CD1c-positive myeloid dendritic cell (primary cell): ENCODE results near the gene RNF123.

Experiments
- DNase-seq: peaks from one replicate; pipeline ENCODE4 v3.0.0-alpha.2; 2016; ENCODE audit errors: extremely low spot score

Gene RNF123

DNA sequence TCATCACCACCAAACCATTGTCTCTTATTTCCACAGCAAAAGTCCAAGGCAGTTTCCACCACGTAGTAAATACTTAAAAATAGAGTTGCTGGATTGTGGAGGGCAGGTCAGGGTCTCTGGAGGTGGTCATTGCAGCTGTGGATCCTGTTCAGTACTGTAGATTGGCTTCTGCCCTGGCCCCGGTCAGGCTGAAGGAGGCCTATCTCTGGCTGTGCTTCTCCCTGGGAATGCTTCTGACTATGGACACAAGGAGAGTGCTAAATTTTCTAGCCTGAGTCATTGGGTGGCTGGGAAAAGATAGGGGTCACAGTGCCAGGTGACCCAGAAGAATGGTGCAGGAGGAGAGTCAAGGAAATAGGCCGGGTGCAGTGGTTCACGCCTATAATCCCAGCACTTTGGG is 60.7 kb downstream of the RNF123 start:
- no peak for DNase-seq

DNA sequence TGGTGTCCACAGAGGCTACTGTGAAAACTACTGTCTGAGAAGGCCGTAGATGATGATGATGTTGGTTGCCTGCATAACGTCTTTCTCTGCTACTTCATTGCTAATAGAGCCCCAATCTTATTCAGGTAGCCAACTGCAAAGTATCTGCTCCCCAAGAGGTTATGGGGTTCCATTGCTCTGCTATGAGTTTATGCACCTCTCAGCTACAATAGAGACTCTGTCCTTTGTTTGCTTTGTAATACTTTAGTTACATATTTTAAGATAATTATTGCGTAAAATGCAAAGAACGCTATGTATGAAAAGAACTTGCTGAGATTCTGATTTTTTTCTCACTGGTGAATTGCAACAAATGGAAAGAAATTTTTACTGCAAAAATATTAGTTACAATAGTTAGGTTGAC is 62.1 kb downstream of the RNF123 start:
- DNase-seq = no peak

DNA sequence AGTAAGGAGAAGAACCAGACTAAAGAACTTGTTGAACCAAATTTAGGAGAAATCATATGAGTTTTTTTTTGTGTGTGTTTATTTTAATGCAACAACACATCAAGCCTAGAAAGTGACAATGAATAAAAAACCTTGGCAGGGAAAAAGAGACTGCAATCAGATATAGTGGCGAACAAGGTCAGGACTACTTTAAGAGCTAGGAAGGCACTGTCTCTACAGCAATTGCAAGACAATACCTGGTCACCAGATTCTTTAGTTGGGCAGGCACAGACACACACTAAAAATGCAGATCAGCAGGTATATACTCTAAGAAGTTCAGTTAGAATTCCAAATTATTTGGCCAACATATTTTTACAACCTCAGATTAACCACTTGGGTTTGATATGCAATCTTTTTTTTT is 65.2 kb downstream of the RNF123 start:
- no peak for DNase-seq

DNA sequence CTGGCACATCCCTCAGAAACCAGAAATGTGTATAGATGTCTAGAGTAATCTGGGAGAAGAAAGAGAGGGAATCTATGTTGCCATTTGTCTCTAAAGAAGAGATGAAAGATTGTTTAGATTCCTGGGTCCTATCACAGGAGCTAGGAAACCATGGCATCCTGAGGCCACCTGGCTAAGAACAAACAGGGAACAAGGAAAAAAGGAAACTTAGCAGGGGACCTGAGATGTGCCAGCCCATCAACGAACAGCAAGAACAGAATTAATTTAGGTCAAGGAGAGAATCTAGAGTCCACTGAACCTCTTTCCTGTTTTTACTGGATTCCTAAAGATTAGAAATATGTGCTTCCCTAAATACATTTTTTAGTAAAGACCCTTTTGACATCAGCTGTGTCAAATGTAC is 66.7 kb downstream of the RNF123 start:
- no peak for DNase-seq

DNA sequence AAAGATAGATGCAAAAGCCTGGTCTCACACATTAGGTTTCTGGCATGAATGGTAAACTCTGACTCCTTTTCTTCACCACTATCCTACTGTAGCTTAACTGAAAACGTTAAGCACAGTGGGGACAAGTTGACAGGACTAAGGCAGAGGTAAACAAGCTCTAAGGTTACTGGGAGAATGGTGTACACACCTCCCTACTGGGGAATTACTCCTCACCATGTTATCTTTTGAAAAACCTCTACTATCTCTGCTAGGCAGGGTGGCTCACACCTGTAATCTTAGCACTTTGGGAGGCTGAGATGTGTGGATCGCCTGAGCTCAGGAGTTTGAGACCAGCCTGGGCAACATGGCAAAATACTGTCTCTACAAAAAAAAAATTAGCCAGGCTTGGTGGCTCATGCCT is 67.8 kb downstream of the RNF123 start:
- DNase-seq = no peak

DNA sequence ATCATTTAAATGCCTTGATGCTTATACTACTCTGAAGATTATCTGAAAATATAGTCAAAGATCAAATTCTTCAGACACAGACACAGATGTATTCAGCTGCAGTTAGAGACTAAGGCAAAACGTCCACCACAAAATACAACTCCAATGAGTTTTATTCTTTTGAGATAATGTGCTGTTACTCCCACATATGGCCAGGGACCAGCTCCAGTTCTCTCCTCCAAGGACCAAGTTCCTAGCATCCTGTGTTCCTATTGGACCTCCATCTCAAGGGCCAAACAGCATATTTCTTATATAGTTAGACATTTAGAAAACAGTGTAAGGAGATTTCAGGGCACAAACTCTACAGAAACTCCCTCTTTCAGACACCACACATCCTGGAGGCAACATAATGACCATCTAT is 69.9 kb downstream of the RNF123 start:
- no peak for DNase-seq

DNA sequence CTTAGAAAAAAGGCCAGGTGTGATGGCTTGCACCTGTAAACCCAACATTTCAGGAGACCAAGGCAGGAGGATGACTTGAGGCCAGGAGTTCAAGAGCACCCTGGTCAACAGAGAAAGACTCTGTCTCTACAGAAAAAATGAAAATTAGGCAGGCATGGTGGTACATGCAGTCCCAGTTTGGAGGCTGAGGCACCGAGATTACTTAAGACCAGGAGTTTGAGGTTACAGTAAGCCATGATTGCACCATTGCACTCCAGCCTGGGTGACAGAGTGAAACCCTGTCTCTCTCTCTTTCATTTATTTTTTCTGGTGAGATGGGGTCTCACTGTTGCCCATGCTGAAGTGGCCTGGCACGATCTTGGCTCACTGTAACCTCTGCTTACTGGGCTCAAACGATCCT is 72.3 kb downstream of the RNF123 start:
- DNase-seq = no peak

DNA sequence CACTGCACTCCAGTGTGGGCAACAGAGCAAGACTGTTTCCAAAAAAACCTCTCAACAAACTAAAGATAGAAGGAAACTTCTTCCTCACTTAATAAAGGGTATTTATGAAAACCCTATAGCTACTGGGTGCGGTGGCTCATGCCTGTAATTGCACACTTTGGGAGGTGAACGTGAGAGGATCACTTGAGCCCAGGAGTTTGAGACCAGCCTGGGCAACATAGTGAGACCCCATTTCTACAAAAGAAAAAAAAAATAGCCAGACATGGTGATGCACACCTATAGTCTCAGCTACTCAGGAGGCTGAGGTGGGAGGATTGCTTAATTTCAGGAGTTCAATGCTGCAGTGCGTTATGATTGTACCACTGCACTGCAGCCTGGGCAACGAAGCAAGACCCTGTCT is 74.6 kb downstream of the RNF123 start:
- no peak for DNase-seq

DNA sequence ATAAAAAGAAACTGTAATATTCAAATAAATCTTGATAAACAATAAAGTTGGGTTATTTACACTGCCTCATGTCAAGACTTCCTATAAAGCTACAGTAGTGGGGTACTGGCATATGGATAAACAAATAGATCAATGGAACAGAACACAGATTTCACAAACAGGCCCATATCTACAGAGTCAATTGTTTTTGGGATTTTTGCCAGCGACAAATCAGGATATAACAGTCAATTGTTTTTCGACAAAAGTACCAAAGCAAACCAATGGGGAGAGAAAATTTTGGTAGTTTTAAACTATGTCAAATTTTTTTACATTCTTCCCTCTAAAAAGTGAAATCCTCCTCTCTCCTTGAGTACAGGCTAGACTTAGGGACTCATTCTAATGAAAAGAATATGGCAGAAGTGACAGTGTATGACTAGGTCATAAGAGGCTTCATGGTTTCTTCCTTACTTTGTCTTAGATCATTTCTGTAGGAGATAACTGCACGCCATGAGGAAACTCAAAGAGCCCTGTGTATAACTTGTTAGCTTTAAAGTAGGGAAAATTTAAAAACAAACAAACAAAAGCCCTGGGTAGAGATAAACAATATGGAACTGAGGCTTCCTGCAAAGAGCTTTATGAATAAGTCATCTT is 80.0 kb downstream of the RNF123 start:
- no peak for DNase-seq

DNA sequence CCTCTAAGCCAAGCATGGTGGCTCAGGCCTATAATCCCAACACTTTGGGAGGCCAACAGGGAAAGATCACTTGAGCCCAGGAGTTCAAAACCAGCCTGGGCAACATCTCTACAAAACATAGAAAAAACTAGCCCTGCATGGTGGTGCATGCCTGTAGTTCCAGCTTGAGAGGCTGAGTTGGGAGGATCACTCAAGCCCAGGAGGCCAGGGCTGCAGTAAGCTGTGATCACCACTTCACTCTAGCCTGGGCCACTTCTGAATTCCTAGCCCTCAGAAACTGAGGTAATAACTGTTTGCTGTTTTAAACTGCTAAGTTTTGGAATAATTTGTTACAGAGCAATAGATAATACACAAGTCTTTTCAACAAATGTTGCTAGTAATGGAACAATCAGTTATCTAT is 80.6 kb downstream of the RNF123 start:
- no peak for DNase-seq
